ENCODE results near the gene CCDC187. TPM values are rescaled to one million over a fixed set of nuclear protein-coding genes. Genes with fewer than 3 reads are reported as not detected.

CCDC187 gene
- total RNA-seq, 1 donor from 2014 or later = not detected

DNA sequence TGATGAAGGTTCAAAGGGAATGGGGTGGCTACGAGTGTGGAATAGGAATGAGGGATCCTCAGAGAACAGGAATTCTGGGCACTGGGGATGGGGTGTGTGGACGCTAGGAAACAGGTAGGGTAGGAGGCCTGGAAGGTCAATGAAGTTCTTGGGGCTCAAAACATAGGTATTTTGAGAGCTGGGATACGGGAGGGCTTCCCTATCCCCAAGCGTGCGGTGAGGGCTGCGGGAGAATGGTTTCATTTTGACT is 59.0 kb downstream of the CCDC187 start:
- Histone ChIP-seq H4K20me1 (ENCODE audit: low read depth) (peaks cover 54% of the 10 kb centered on the region), H3K79me2 (ENCODE audit: low read depth) (peaks cover 53% of the 10 kb centered on the region)

DNA sequence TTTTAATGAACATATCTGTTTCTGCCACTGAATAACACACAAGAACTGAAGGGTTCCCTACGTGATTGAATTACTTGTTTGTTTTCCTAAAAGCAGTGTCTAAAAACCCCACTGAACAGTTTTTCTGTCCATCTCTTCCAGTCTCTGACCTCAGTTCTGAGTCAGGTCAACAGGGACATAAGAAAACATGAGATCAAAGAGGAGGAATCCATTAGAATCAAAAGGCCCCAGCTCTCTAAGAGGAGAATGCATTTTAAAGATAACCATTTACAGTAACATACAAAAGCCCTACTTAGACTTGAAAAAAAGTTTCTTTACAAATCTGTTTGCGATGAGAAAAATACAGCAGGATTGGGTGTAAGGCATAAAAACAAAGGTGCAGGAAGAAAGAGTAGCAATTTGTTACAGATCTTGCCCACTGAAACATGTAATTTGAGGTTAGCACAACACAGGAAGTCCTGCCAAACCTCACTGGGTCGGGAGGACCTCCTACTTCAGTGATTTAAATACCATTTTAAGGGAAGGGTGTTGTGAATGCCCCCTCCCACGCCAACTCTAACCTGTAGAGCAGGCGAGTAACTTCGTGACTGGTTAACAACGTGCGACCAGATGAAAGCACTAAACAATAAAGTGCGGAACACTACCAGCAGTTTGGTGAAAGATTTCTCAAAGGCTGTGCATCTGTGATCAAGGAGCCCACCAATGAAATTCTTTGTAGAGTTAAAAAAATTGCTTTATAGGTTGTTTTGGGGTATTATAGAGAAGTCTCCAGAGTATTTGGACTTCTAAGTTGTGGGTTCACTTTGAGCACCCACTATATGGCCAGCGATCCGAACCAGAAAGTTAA is 59.5 kb downstream of the CCDC187 start:
- Mint-ChIP-seq H3K27ac (peak overlapping the region; percentile 74), H3K4me1 (peaks cover 43% of the 10 kb centered on the region), H3K27me3 (ENCODE audit: insufficient read depth, low read depth) (peaks cover 11% of the 10 kb centered on the region), H3K9me3 (no peaks in the 10 kb centered on the region), H3K4me3 (peak overlapping the region; percentile 95), H3K36me3 (no peaks in the 10 kb centered on the region)
- Histone ChIP-seq H3K27me3 (peaks cover 9% of the 10 kb centered on the region), H3K9me3 (ENCODE audit: low read depth) (no peaks in the 10 kb centered on the region), H3K4me3 (peak overlapping the region; percentile 98), H4K20me1 (ENCODE audit: low read depth) (peaks cover 60% of the 10 kb centered on the region), H3K36me3 (no peaks in the 10 kb centered on the region), H3K4me1 (peaks cover 26% of the 10 kb centered on the region), H3K79me2 (ENCODE audit: low read depth) (peaks cover 59% of the 10 kb centered on the region), H2AFZ (replicated peaks) (peak overlapping the region; percentile 86), H3K27ac (no peak overlapping the region), H3F3A (ENCODE audit: low read depth) (peaks cover 13% of the 10 kb centered on the region), H3K9ac (peak overlapping the region; percentile 44), H3K4me2 (peak overlapping the region; percentile 82)
- TF ChIP-seq, protein P1, sequence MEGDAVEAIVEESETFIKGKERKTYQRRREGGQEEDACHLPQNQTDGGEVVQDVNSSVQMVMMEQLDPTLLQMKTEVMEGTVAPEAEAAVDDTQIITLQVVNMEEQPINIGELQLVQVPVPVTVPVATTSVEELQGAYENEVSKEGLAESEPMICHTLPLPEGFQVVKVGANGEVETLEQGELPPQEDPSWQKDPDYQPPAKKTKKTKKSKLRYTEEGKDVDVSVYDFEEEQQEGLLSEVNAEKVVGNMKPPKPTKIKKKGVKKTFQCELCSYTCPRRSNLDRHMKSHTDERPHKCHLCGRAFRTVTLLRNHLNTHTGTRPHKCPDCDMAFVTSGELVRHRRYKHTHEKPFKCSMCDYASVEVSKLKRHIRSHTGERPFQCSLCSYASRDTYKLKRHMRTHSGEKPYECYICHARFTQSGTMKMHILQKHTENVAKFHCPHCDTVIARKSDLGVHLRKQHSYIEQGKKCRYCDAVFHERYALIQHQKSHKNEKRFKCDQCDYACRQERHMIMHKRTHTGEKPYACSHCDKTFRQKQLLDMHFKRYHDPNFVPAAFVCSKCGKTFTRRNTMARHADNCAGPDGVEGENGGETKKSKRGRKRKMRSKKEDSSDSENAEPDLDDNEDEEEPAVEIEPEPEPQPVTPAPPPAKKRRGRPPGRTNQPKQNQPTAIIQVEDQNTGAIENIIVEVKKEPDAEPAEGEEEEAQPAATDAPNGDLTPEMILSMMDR (IDR thresholded peaks at IDR 0.05) = no peak
- TF ChIP-seq EZH2phosphoT487 (IDR thresholded peaks at IDR 0.05) (no peak), EZH2 (IDR thresholded peaks at IDR 0.05) (no peak)
- no peak for DNase-seq (ENCODE audit: low spot score)

More for the DNA sequence above, 59.0 kb downstream of the CCDC187 start:
- Histone ChIP-seq H3K36me3 (no peaks in the 10 kb centered on the region), H3K9me3 (ENCODE audit: low read depth) (no peaks in the 10 kb centered on the region), H3K4me2 (peak overlapping the region; percentile 82), H2AFZ (replicated peaks) (peak overlapping the region; percentile 86), H3K27ac (no peak overlapping the region), H3F3A (ENCODE audit: low read depth) (peaks cover 13% of the 10 kb centered on the region), H3K4me1 (peaks cover 26% of the 10 kb centered on the region), H3K4me3 (peak overlapping the region; percentile 98), H3K27me3 (peaks cover 9% of the 10 kb centered on the region), H3K9ac (peak overlapping the region; percentile 44)
- DNase-seq (ENCODE audit: low spot score) = no peak
- Mint-ChIP-seq H3K36me3 (no peaks in the 10 kb centered on the region), H3K27ac (peak overlapping the region; percentile 74), H3K4me1 (peaks cover 46% of the 10 kb centered on the region), H3K4me3 (peak overlapping the region; percentile 95), H3K27me3 (ENCODE audit: insufficient read depth, low read depth) (peaks cover 15% of the 10 kb centered on the region), H3K9me3 (no peaks in the 10 kb centered on the region)
- no peak for TF ChIP-seq EZH2phosphoT487 (IDR thresholded peaks at IDR 0.05)
- TF ChIP-seq EZH2 (IDR thresholded peaks at IDR 0.05) = no peak
- TF ChIP-seq, protein P1 (IDR thresholded peaks at IDR 0.05) = no peak

DNA sequence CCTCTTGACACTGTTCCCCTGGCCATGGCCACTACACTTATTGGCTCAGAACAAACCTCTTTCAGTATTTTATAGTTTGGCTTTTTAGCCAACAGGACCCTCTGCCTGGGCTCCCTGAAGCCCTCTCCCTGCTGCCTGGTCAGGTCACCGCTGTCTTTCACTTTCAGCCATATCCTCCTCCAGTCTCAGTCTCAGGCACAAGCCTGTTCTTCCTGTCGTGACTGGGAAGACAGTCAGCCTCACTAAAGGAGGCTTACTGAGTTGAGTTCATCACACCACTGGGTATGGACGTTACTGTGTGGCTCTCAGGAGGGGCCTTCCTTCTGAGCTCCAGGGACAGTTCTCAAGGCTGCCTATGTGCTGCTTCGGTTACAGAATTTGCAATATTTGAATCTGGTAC is 60.3 kb downstream of the CCDC187 start:
- peak overlapping the region; percentile 82 for H3K4me2 ChIP-seq
- peaks cover 67% of the 10 kb centered on the region for H4K20me1 ChIP-seq (ENCODE audit: low read depth)
- H3K27me3 ChIP-seq = peaks cover 9% of the 10 kb centered on the region
- H3K4me3 Mint-ChIP-seq = peak overlapping the region; percentile 95
- H3K79me2 ChIP-seq (ENCODE audit: low read depth) = peaks cover 65% of the 10 kb centered on the region
- no peak overlapping the region for H2AFZ ChIP-seq (replicated peaks)
- H3K9me3 ChIP-seq (ENCODE audit: low read depth) = no peaks in the 10 kb centered on the region
- H3K4me1 Mint-ChIP-seq = peaks cover 43% of the 10 kb centered on the region
- peaks cover 11% of the 10 kb centered on the region for H3K27me3 Mint-ChIP-seq (ENCODE audit: insufficient read depth, low read depth)
- no peak overlapping the region for H3K4me3 ChIP-seq
- no peaks in the 10 kb centered on the region for H3K9me3 Mint-ChIP-seq
- no peaks in the 10 kb centered on the region for H3K36me3 ChIP-seq
- no peak for DNase-seq (ENCODE audit: low spot score)
- no peaks in the 10 kb centered on the region for H3K36me3 Mint-ChIP-seq
- no peak for TF ChIP-seq EZH2 (IDR thresholded peaks at IDR 0.05)
- no peak for TF ChIP-seq EZH2phosphoT487 (IDR thresholded peaks at IDR 0.05)
- TF ChIP-seq, protein P1 (IDR thresholded peaks at IDR 0.05) = no peak
- no peak overlapping the region for H3K27ac Mint-ChIP-seq
- H3F3A ChIP-seq (ENCODE audit: low read depth) = peaks cover 13% of the 10 kb centered on the region
- H3K4me1 ChIP-seq = peaks cover 26% of the 10 kb centered on the region
- H3K9ac ChIP-seq = no peak overlapping the region
- no peak overlapping the region for H3K27ac ChIP-seq
